Measurements from ENCODE around the gene ANTXR2. TPM values are rescaled to one million over a fixed set of nuclear protein-coding genes. Genes with fewer than 3 reads are reported as not detected.

The ANTXR2 gene
- total and polyA plus RNA-seq, 9 of the 15 experiments (the other 6 are each of a cell fraction or from before 2014, with no cell fraction given), result 10.1 to 83.8 (median 60.3) TPM

GRCh38 chr4:80073473-80074008 lies 512 bp upstream of the ANTXR2 start (continued):
- TF ChIP-seq ADNP (tag; IDR thresholded peaks at IDR 0.05), result peak; percentile 43; the same call in 1 of the 2 replicates
- TF ChIP-seq HINFP (tag; conservative IDR thresholded peaks at IDR 0.05; ENCODE audit: low read depth), result no peak
- TF ChIP-seq POLR2G (IDR thresholded peaks at IDR 0.05; ENCODE audit: low read depth, low read length), result no peak
- TF ChIP-seq PCBP1 (IDR thresholded peaks at IDR 0.05; ENCODE audit: low read depth, low read length, poor library complexity, severe bottlenecking), result no peak
- 0 out of 2 replicates have a peak, but pooled peaks have one; percentile 15 for TF ChIP-seq LEF1 (IDR thresholded peaks at IDR 0.05)
- 0 out of 2 replicates have a peak, but pooled peaks have one; percentile 39 for TF ChIP-seq L3MBTL2 (IDR thresholded peaks at IDR 0.05)
- TF ChIP-seq OTX1 (CRISPR knock-in tag; IDR thresholded peaks at IDR 0.05), result no peak
- peak; percentile 33 for TF ChIP-seq CEBPB (tag; IDR thresholded peaks at IDR 0.05)
- TF ChIP-seq STAT5B (CRISPR knock-in tag; IDR thresholded peaks at IDR 0.05), result no peak
- 0 out of 2 replicates have a peak, but pooled peaks have one; percentile 3 for TF ChIP-seq CC2D1A (IDR thresholded peaks at IDR 0.05)
- 0 out of 2 replicates have a peak, but pooled peaks have one; percentile 5 for TF ChIP-seq GABPA (tag; conservative IDR thresholded peaks at IDR 0.05; ENCODE audit: low read depth)
- 0 out of 2 replicates have a peak, but pooled peaks have one; percentile 14 for TF ChIP-seq KLF6 (CRISPR knock-in tag; IDR thresholded peaks at IDR 0.05; ENCODE audit: borderline replicate concordance)
- TF ChIP-seq FOXJ2 (tag; IDR thresholded peaks at IDR 0.05), result 0 out of 2 replicates have a peak, but pooled peaks have one; percentile 45

Measured in K562 (cell line).